Cardiac septum (tissue), 1 donor: ENCODE results near the gene AMOTL2. TPM values are rescaled to one million over a fixed set of nuclear protein-coding genes. Genes with fewer than 3 reads are reported as not detected.

ENCODE experiments used
- DNase-seq: peaks from one replicate; pipeline ENCODE4 v3.0.0-alpha.2; 2020; ENCODE audit warnings: low spot score
- intact Hi-C: fragments of 100-400 bp; cut with DNase I; formaldehyde crosslinking; loops from one replicate; pipeline ENCODE4 v1.14.0; 2022
- total RNA-seq: library from RNA; stranded (reverse); fragmentation: NEBNext Ultra II Directional; extraction: Animal tissue kit (Norgen Biotek cat#: 25700); gene quantifications from one replicate; pipeline ENCODE4 v1.2.1, GENCODE V29; 2021
- donor health status: DM: no; HTN: no; CAD: no.

AMOTL2 gene
- total RNA-seq, 1 donor from 2014 or later: 64.6 TPM

GRCh38 chr3:134357914-134358811 is 16.1 kb downstream of the AMOTL2 start:
- peak; percentile 71 for DNase-seq
- intact Hi-C loops: no loop called here

GRCh38 chr3:134357261-134357913 is 16.9 kb downstream of the AMOTL2 start:
- intact Hi-C loops: no loop called here
- no peak for DNase-seq

DNA sequence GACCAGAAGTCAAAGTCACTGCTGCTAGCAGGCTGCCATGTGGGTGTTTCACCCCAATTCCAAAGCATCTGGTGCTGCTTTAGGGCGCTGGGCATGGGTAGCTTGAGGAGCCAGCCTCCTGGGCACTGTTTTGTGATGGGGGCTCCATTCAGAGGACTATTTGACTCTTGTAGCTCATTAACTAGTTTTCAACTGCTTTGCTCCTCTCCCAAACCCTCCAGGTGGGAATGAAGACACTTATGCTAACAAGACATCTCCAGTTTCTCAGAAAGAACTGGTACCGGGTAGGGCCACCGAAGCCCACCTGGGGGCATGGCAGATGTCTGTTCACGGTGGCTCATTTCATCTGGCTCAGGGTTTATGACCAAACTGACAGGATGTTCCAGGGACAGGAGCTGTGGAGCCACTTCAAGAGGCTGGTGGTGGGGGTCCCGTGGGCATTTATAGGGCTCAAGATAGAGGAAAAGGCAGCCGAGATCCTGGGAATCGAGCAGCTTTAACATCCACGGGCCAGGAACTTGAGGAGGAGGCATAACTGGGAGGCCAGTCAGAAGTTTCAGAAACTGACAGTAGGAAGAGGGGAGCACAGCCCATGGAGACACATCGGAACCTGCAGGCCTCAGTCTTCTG is 17.7 kb downstream of the AMOTL2 start:
- no peak for DNase-seq
- intact Hi-C loops: no loop called here

DNA sequence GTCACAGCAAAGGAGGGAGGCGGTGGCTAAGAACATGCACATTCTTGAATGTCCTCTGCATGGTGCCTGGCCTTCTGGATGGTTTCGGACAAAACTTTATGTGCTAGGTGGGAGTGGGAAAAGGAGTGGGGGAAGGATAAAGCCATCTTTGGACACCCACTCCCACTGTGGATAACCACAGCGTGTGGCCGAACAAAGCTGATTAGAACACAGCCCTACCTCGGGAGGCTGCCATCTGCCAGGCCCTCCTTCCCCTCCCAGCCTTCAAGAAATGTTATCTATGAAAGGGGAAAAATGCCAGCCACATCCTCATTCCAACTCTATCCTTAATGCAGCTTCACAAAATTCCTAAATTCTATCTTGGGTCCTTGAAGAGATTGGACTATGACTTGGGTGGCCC is 18.8 kb downstream of the AMOTL2 start:
- intact Hi-C loops: no loop called here
- no peak for DNase-seq

GRCh38 chr3:134354612-134355251 is 19.5 kb downstream of the AMOTL2 start:
- intact Hi-C loops: no loop called here

DNA sequence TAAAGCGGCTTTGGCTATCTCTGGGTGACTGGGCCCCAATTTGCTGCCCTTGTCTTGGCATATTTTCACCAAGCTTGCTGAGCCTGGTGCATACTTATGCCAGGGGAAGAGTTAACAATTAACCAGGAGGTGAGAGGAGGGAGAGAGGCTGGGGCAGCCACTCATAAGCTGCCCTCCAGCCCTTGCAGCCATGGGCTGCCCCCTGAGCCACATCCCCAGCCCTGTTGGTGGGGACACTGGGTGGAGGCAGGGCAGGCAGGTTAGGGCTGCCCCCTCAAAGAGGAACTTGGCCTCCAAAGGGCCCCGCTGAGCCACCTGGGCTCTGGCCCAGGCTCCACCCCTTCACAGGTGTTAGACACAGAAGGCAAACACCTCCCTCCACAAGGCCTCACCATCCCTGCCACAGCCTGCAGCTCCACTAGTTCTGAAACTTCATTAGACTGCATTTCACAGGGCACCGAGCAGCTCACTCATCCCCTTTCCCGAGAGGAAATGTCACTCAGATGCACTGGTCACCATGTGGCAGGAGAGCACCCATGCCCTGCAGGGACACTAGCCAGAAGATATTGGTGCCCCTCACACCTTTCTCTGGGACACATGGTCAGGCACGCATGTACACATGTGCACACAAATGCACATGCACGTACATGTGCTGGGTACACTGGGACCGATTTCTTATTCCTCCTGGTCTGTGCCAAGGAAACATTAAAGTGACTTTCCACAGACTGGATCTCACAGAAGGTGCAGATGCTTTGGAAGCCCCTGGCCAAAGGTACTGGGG is 20.2 kb downstream of the AMOTL2 start:
- DNase-seq: no peak

More at GRCh38 chr3:134354612-134355251, 19.5 kb downstream of the AMOTL2 start:
- DNase-seq: no peak

DNA sequence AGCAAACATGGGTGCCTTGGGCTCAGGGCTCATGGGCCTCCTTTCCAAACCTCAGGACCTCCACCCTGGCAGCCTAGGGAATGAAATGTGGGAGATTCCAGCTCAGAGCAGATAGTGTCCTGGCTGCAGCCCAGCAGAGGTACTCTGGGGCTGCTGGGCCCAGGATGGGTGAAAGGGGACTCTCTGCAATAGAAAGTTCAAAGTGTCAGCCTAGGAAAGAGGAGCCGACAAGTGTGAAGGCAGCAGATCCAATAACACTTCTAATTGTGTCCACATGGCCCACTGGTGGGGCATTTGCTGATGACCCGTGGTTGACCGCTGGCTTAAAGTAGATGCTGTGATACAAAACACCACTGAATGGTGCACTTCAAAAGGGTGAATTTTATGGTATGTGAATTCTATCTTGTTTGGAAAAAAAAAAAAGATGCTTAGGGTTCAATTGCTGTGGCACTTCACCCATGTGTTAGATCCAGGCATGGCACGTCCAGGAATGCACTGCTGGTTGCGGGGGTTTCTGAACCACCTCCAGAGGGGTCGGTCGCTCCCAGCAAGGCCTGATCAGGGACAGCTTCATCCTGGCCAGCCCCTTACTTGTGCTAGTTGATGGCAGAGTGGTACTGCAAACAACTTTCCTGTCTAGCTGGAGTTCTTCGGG is 20.9 kb downstream of the AMOTL2 start:
- intact Hi-C loops: no loop called here
- no peak for DNase-seq

More for the DNA sequence above, 20.2 kb downstream of the AMOTL2 start:
- intact Hi-C loops: no loop called here

GRCh38 chr3:134352031-134352671 is 22.1 kb downstream of the AMOTL2 start:
- no peak for DNase-seq
- intact Hi-C loops: no loop called here

DNA sequence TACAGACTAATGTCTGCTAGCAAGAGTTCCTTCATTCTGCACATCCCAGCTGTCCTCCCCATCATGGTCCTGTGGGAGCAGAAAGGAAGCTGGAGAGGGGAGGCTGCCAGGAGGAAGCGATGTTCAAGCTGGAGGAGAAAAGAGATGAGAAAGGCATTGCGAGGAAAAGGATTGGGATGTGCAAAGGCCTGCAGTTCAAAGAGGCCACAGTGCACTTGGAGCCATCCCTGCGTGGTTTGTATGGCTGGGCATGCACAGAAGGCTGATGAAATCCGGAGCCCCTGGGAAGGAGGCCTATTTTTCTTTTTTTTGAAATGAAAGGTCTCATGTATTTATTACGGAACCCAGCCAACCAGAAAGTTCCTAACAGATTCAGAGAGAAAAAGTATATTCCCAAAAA is 22.8 kb downstream of the AMOTL2 start:
- intact Hi-C loops: no loop called here

GRCh38 chr3:134350861-134351311 is 23.4 kb downstream of the AMOTL2 start:
- intact Hi-C loops: no loop called here
- no peak for DNase-seq

More for the DNA sequence above, 22.8 kb downstream of the AMOTL2 start:
- no peak for DNase-seq

GRCh38 chr3:134350266-134350665 is 24.0 kb downstream of the AMOTL2 start:
- no peak for DNase-seq

DNA sequence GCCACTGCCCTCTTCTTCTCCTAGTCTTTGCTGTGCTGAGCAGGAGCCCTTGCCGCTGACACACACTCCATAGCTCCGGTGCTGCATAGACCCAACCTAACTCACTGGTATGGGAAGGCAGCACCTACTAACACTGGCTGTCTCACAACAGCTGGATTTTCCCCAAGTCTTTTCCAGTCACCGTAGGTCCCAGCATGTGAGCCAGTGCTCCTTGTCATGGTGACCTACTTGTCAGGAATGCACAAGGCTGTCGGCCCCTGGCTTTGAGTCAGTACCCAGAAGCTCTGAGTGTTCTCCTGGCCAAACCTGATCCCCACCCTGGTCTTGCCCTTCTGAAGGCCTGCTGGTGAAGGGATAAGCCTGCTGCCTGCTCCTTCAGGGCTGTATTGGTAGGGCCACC is 25.7 kb downstream of the AMOTL2 start:
- no peak for DNase-seq
- intact Hi-C loops: no loop called here

More at GRCh38 chr3:134350266-134350665, 24.0 kb downstream of the AMOTL2 start:
- intact Hi-C loops: no loop called here

- intact Hi-C loops: no loop called here
- no peak for DNase-seq
Observed at GRCh38 chr3:134347551-134347950, 26.7 kb downstream of the AMOTL2 start.

DNA sequence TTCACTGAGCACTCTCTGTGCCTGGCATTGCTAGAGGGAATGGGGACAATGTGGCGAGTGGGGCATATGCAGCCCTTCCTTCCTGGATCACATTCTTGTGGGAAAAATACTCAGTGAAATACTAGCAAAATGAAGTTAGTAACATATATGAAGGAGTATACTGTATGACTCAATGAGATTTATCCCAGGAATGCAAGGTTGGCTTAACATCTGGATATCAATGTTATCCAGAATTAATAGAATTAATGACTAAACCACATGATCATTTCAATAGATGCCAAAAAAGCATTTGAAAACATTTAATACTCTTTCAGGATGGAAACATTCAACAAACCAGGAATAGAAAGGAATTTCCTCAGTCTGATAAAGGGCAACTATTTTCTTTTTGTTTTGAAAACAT is 27.5 kb downstream of the AMOTL2 start:
- intact Hi-C loops: no loop called here
- no peak for DNase-seq

DNA sequence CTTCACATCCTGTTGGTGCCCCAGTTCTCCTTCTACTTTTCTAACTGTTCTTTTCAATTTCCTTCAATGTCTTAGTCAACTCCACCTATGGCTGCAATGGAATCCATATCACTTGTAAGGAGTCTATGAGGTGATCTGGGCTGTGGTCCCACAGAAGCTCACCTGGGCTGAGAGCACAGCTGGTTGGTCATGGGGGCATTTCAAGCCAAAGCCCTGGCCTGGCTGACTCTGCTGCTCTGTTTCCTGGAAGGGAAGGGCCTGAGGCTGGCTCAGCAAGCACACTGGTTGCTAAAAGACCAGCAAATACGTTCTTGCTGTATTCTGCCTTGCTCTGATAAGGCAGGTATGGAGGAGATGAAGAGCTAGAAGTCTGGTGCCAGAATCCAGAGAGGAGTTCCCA is 29.0 kb downstream of the AMOTL2 start:
- no peak for DNase-seq
- intact Hi-C loops: no loop called here

GRCh38 chr3:134344560-134344959 is 29.7 kb downstream of the AMOTL2 start:
- DNase-seq: peak; percentile 24
- intact Hi-C loops: no loop called here

DNA sequence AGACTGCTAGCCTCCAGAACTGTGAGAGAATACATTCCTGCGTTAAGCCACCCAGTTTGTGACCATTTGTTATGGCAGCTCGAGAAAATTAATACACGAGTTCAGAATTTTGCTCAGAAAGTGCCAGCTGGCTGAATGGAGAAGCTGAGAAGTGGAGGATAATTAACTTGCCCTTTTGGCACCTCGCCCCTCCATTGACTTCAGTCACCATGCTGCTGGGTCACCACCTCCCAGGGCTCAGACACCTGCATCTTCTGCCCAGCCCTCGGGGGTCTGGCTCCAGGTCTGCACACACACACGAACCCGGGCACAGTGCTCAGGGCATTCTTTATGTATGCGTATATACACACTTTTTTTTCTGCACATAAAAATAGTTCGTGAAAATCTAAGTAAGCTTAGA is 32.0 kb downstream of the AMOTL2 start:
- intact Hi-C loops: no loop called here
- DNase-seq: peak; percentile 72

GRCh38 chr3:134341389-134341788 is 32.9 kb downstream of the AMOTL2 start:
- intact Hi-C loops: no loop called here
- DNase-seq: no peak
